Measurements from ENCODE around the gene SESTD1. TPM values are rescaled to one million over a fixed set of nuclear protein-coding genes. Genes with fewer than 3 reads are reported as not detected.
A peak's percentile ranks its signal among the peaks of the same experiment; 100 is the strongest.
"Not testable (repeated sequence)": the region's sequence is repeated elsewhere in the genome, so short reads cannot be mapped to it uniquely, and the experiment has no call there.

Gene SESTD1
- total and polyA plus RNA-seq, 2 donors (not counting 1 experiment from before 2014, with no cell fraction given), result 16.8 to 51.9 TPM

GRCh38 chr2:179222076-179222475, 42.6 kb downstream of the SESTD1 start:
- Histone ChIP-seq H3K27me3 (ENCODE audit: control insufficient read depth, insufficient read depth, low read length) (no peaks in the 10 kb centered on the region), H3K4me1 (ENCODE audit: control insufficient read depth, extremely low read depth, insufficient read depth, low read length) (no peaks in the 10 kb centered on the region), H3K9ac (ENCODE audit: insufficient read depth, low read length) (no peak overlapping the region), H3K79me2 (ENCODE audit: control insufficient read depth, insufficient read depth, low read length) (peaks cover 4% of the 10 kb centered on the region), H3K27ac (ENCODE audit: insufficient read depth, low read length) (no peak overlapping the region), H2AFZ (ENCODE audit: low read length) (no peak overlapping the region), H3K4me3 (replicated peaks in 1 of 4; ENCODE audit: control extremely low read depth in 1 of 4, insufficient read depth in 1 of 4, low read depth in 3 of 4, low read length in 4 of 4) (no peak overlapping the region), H4K20me1 (ENCODE audit: control insufficient read depth, extremely low read depth, insufficient read depth, low read length) (no peaks in the 10 kb centered on the region), H3K36me3 (ENCODE audit: control insufficient read depth, insufficient read depth, low read length) (no peaks in the 10 kb centered on the region), H3K4me2 (ENCODE audit: extremely low read depth, insufficient read depth, low read length) (no peak overlapping the region), H3K9me3 (ENCODE audit: control insufficient read depth, insufficient read depth, low read depth, low read length) (no peaks in the 10 kb centered on the region)
- DNase-seq (ENCODE audit: low read depth in 2 of 2), result no peak
- TF ChIP-seq EZH2 (IDR thresholded peaks at IDR 0.05; ENCODE audit: low read length, missing control alignments) (no peak), CTCF (conservative IDR thresholded peaks at IDR 0.05 in 1 of 2, IDR thresholded peaks at IDR 0.05 in 1 of 2; ENCODE audit: low read depth in 1 of 2, low read length in 2 of 2) (no peak)

- H3K9me3 ChIP-seq (ENCODE audit: control insufficient read depth, insufficient read depth, low read depth, low read length), result no peaks in the 10 kb centered on the region
- no peak overlapping the region for H3K4me3 ChIP-seq (replicated peaks in 1 of 4; ENCODE audit: control extremely low read depth in 1 of 4, insufficient read depth in 1 of 4, low read depth in 3 of 4, low read length in 4 of 4)
- DNase-seq (ENCODE audit: low read depth in 2 of 2), result peak; percentile 78 to 91
- no peak overlapping the region for H3K4me2 ChIP-seq (ENCODE audit: extremely low read depth, insufficient read depth, low read length)
- no peaks in the 10 kb centered on the region for H3K4me1 ChIP-seq (ENCODE audit: control insufficient read depth, extremely low read depth, insufficient read depth, low read length)
- no peaks in the 10 kb centered on the region for H4K20me1 ChIP-seq (ENCODE audit: control insufficient read depth, extremely low read depth, insufficient read depth, low read length)
- no peak for TF ChIP-seq EZH2 (IDR thresholded peaks at IDR 0.05; ENCODE audit: low read length, missing control alignments)
- TF ChIP-seq CTCF (conservative IDR thresholded peaks at IDR 0.05 in 1 of 2, IDR thresholded peaks at IDR 0.05 in 1 of 2; ENCODE audit: low read depth in 1 of 2, low read length in 2 of 2), result peak; percentile 85 to 97
- H3K79me2 ChIP-seq (ENCODE audit: control insufficient read depth, insufficient read depth, low read length), result no peaks in the 10 kb centered on the region
- H3K9ac ChIP-seq (ENCODE audit: insufficient read depth, low read length), result no peak overlapping the region
- no peak overlapping the region for H2AFZ ChIP-seq (ENCODE audit: low read length)
- H3K27ac ChIP-seq (ENCODE audit: insufficient read depth, low read length), result no peak overlapping the region
- H3K36me3 ChIP-seq (ENCODE audit: control insufficient read depth, insufficient read depth, low read length), result no peaks in the 10 kb centered on the region
- no peaks in the 10 kb centered on the region for H3K27me3 ChIP-seq (ENCODE audit: control insufficient read depth, insufficient read depth, low read length)
Observed at GRCh38 chr2:179218848-179219594, 45.6 kb downstream of the SESTD1 start.

- not testable (repeated sequence) for H3K4me2 ChIP-seq (ENCODE audit: extremely low read depth, insufficient read depth, low read length); H4K20me1 ChIP-seq (ENCODE audit: control insufficient read depth, extremely low read depth, insufficient read depth, low read length); H3K4me3 ChIP-seq (replicated peaks in 1 of 4; ENCODE audit: control extremely low read depth in 1 of 4, insufficient read depth in 1 of 4, low read depth in 3 of 4, low read length in 4 of 4); H3K9ac ChIP-seq (ENCODE audit: insufficient read depth, low read length); H3K36me3 ChIP-seq (ENCODE audit: control insufficient read depth, insufficient read depth, low read length); H3K27me3 ChIP-seq (ENCODE audit: control insufficient read depth, insufficient read depth, low read length); H2AFZ ChIP-seq (ENCODE audit: low read length); H3K27ac ChIP-seq (ENCODE audit: insufficient read depth, low read length); H3K4me1 ChIP-seq (ENCODE audit: control insufficient read depth, extremely low read depth, insufficient read depth, low read length); H3K79me2 ChIP-seq (ENCODE audit: control insufficient read depth, insufficient read depth, low read length); DNase-seq (ENCODE audit: low read depth in 2 of 2); H3K9me3 ChIP-seq (ENCODE audit: control insufficient read depth, insufficient read depth, low read depth, low read length)
Observed at GRCh38 chr2:179214671-179215070, 50.0 kb downstream of the SESTD1 start.

All from fibroblast of lung (primary cell).